ENCODE measurements around the gene TNIK.

Gene TNIK

DNA sequence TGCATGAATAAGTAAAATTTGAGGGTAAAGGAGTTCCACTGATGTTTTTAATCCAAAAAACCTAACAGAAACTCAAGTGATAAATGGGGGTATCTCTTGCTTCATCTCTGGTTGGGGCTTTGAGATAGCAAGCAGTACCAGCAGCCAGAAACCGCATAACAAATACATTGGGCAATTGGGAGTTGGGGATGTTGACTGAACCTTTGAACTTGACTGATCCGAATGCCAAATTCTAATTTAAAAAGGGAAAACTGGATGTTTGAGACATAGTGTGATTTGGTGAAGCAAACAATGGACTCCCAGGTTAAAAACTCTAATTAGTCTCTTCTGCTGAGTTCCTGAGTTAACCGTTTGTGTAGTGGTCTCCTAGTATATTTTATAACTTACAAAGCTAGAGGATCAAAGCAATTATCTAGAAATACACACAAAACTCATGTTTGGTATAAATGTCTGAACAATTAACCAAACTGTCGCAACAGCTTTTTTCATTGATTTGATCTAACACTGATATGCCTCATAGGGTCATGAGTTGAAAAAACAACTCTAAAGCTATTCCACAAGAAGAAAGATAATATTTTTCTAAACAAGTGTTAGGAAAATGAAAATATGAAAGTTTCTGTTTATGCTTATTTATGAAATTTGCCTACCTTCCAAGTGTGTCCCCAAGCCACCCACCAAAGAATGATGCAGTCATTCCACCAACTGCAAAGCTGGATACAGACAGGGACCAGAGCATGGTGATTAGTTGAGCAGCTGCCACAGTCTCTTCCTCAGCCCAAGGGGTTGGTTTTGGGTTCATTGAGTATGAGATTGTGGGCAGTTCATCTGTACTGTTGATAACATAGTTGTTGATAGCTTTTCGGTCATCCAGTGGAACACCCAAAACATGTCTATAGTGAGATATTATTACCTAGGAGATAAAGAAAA is 446.1 kb downstream of the TNIK start:
- no peak for DNase-seq

DNA sequence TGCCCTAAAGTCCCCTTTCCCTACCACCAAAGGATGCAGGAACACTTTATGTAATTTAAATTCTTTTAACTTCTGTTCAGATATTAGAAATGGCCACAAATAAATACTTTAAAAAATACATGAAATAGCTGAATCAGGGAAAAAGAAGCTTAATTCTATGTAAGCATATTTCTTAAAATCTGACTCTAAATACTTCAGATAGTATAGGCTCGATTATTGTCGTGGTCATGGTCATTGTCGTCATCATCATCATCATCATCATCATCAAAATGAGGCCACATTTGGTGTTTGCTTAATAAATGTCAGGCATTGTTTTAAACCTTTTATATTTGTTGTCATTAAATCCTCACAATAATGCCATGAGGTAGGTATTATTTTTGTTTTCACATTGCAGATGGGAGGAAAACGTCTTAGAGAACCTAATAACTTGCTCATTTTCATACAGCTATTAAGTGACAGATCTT is 448.3 kb downstream of the TNIK start:
- DNase-seq: no peak
